RPMI8226 (cell line): ENCODE measurements around the gene UQCRHL.
A peak's percentile ranks its signal among the peaks of the same experiment; 100 is the strongest.
"Not testable (repeated sequence)": the region's sequence is repeated elsewhere in the genome, so short reads cannot be mapped to it uniquely, and the experiment has no call there.

Experiments
- DNase-seq: peaks from one replicate; pipeline ENCODE4 v3.0.0-alpha.2; 2015

The UQCRHL gene

DNA sequence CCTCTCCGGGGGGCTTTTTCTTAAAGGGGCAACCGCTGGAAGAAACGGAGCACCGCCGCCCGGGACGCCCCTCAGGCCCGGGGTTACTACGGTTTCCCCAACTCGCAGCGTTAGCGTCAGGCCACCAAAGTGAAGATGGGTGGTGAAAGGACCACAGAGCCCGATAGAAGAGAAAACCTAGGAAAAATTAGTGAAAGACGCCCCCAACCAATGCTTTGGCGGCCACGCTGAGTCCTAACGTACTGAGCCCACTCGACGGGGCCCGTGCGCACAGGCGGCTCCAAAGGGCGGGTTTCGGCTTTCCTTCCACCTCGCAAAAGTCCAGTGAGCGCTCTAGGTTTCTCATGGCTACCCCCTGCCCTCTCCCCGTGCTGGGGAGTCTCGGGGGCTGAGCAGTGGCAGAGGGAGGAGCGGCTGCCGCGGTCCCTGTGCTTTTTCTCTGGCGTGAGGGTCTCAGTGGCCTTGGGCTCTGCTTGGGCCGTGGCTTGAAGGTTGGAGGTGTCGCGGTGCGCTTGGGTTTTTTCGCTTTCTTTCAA is 27.8 kb upstream of the UQCRHL start:
- DNase-seq = peak; percentile 64

- DNase-seq = peak; percentile 95
Observed at GRCh38 chr1:15834406-15835204, 27.2 kb upstream of the UQCRHL start.

- no peak for DNase-seq
Observed at GRCh38 chr1:15833842-15834405, 26.5 kb upstream of the UQCRHL start.

GRCh38 chr1:15833069-15833679 is 25.7 kb upstream of the UQCRHL start:
- DNase-seq = no peak

DNA sequence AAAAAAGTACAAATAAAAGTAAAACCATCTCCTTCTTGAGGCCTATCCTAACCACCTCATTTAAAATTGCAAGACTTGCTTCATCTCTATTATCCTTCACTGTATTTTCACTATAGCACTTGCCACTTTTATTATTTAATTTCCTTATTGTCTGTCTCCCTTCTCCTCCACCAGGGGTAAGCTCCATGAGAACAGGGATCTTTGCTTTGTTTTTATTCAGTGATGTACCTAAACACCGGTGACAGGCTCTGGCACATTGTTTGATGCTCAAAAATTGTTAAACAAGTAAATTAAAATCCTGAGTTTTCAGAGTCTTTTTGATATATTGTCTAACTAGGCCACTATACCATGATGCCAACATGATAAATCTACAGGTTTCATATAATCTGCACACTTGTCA is 22.8 kb upstream of the UQCRHL start:
- no peak for DNase-seq

- DNase-seq = not testable (repeated sequence)
Observed at GRCh38 chr1:15828931-15829330, 21.5 kb upstream of the UQCRHL start.

DNA sequence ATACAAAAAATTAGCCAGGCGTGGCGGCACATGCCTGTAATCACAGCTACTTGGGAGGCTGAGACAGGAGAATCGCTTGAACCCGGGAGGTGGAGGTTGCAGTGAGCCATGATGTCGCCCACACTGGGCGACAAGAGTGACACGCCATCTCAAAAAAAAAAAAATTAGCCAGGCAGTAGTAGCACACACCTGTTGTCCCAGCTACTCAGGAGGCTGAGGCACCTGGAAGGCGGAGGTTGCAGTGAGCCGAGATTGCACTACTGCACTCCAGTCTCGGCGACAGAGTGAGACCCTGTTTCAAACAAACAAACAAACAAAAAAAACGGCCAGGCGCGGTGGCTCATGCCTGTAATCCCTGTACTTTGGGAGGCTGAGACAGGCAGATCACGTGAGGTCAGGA is 20.1 kb upstream of the UQCRHL start:
- not testable (repeated sequence) for DNase-seq

GRCh38 chr1:15826810-15827507 is 19.5 kb upstream of the UQCRHL start:
- DNase-seq = no peak

DNA sequence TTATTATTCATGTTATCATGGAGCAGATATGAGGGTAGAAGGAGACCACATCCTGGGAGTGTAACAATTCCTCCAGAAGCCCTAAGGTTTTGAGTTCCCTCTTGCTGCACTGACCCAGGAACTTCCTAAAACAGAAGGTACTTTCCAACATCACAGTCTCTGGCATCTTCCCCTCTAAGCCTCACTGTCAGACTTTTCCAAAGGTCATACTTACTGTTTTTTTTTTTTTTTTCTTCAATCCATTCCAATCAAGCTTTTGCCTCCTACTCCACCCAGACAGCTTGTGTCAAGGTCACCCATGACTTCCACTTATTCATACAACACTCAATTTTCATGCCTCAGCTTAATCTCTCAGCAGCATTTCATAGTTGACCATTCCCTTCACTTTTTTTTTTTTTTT is 18.4 kb upstream of the UQCRHL start:
- no peak for DNase-seq

DNA sequence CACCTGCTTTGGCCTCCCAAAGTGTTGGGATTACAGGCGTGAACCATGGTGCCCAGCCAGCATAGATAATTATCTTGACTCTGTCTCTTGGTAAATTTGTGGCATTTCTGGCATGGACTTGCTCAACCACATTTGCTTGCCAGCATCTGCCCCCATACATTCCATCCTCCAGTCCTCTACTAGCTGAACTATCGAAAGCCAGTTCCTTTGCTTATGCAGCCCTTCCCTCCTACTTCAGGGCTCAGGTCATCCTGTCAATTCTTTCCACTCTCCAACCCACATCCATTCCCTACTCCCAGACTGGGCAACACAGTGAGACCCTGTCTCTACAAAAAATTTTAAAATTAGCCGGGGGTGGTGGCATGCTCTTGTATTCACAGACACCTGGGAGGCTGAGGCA is 13.0 kb upstream of the UQCRHL start:
- no peak for DNase-seq

GRCh38 chr1:15816674-15817073 is 9.2 kb upstream of the UQCRHL start:
- no peak for DNase-seq

DNA sequence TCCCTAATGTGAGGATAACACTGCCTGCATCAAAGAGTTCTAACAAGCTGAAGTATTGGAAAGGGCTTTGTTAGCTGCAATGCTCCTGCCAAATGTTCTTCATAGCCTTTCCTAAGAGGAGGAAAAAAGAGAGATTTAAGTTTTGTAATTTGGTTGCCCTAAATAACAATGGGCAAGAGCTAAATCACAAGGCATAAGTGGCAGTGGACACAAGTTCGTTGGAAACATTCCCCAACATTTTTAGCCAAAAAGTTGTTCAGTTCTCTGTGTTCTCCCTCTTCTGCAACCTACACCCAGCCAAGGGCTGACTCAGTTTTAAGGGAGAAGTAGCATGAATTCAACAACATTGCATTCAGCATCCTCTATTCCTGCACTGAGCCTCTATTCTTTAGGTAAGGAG is 2.6 kb upstream of the UQCRHL start:
- DNase-seq = no peak

DNA sequence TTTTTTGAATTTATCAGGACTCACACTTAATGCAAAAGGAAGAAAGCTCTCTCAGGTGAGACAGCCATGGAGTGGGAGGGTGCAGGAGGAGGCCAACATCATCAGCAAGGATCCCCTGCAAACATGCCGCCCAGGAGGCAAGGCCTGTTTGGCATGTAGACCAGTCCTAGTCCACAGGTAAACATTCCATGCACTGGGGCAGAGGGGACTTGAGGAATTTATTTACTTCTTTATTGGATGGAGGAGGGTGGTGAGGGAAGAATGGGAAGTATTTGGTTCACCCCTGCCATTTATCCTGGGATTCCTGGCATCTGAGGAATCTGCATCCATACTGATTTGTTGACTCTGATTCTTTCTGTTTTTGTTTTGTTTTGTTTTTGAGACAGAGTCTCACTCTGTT is 1.5 kb upstream of the UQCRHL start:
- DNase-seq = no peak

GRCh38 chr1:15807121-15807520 is 328 bp downstream of the UQCRHL start:
- no peak for DNase-seq

DNA sequence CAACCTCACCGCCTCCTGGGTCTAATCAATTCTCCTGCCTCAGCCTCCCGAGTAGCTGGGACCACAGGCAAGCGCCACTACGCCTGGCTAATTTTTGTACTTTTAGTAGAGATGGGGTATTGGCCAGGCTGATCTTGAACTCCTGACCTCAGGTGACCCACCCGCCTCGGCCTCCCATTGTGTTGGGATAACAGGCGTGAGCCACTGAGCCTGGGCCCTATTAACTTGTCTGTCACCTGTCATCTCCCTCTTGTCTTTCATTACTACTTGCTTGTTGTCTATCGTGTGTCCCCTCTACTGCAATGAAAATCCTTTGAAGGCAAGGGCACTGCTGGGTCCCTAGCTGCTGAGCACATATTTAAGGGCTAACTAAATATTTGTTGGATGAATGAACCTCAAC is 3.4 kb downstream of the UQCRHL start:
- DNase-seq = no peak

DNA sequence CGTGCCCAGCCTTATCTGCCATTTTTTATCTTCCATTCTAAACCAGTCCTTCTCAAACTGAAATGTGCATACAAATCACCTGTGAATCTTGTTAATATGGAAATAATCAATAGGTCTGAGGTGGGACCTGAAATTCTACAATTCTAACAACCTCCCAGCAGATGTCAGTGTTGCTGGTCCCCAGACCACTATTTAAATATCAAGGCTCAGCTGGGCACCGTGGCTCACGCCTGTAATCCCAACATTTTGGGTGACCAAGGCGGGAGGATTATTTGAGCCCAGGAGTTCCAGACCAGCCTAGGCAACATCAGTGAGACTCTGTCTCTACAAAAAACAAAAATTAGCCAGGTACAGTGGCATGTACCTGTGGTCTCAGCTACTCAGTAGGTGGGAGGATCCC is 4.1 kb downstream of the UQCRHL start:
- DNase-seq = peak; percentile 56

GRCh38 chr1:15802234-15802965 is 5.0 kb downstream of the UQCRHL start:
- peak; percentile 62 for DNase-seq

DNA sequence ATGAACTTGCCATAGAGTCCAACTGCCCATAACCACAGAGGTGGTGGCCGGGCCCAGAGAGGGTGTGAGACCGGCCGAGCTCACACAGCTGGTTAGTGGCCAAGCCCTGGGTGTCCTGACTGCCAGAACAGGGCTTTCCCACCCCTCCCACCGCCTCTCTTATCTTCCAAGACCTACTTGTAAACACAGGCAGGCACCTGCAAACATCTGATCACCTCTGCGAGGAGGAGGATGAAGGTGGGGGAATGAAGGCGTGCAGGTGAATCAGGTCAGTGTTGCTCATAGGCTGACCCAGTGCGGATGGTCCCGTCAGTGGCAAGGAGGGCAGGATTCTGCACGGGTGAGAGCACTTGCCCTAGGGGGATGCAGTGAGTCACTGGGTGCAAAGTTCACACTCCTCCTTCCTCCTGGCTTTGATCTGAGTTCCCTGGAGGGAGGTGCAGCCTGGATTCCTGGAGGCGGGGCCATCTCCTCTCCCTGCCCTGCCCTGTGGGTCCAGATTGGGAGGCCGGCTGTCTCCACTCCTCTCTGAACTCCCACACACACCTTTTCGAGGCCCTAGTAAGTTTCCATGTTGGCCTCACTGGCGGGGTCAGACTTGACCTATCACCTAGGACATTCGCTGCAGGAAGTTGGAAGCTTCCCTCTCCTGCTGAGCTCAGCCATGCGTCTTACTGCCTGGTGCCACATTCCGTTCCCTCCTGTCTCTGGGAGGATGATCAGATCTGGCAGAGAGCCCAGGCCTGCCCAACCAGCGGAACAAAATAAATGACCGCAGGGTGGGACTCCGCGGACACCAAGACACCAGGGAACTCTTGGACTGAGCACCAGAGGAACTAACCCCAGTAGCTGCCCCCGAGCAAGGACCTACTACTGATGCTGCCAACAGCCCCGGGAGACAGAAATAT is 7.3 kb downstream of the UQCRHL start:
- DNase-seq = no peak

- no peak for DNase-seq
Observed at GRCh38 chr1:15799004-15799867, 8.2 kb downstream of the UQCRHL start.

- no peak for DNase-seq
Observed at GRCh38 chr1:15797614-15798390, 9.6 kb downstream of the UQCRHL start.
